Measurements from ENCODE around the gene WNT10A. TPM values are rescaled to one million over a fixed set of nuclear protein-coding genes. Genes with fewer than 3 reads are reported as not detected.

WNT10A gene
- polyA plus RNA-seq, 3 donors, result 0.67 to 1.8 (median 0.75) TPM

DNA sequence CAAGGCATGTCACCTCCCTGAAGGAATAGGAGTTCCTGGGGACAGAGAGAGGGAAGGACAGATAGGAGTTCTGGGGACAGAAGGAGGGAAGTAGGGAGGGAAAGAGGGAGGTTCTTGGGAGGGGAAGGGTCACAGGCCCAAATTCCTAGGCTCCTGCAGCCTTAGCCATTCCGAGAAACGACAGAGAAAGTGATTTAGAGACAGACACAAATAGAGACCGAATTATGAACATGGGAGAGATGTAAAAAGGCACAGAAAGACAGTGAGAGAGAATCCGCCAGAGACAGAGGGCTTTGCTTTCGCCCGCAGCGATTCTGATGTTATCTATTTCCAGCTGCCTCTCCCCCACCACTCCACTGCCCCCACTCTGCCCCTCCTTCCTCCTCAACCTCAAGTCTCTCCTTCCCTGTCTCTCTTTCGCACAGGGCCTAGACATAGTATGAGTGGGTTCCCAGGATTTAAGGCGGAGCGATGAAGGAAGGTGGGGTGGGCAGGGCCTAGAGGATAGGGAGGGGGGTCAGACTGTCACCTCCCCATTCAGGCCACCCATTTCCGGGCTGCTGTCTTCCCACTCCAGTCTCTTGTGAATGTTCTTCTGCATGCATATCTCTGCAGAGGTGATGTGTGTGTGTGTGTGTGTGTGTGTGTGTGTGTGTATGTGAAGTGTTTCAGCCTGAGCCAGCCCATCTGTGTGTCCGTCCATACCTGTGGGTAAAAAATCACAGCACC, 24.3 kb upstream of the WNT10A start:
- no peak for DNase-seq (ENCODE audit: extremely low read depth in 1 of 11, low read depth in 9 of 11, low spot score in 4 of 11)

GRCh38 chr2:218856896-218857243, 23.8 kb upstream of the WNT10A start:
- DNase-seq (ENCODE audit: extremely low read depth in 1 of 11, low read depth in 9 of 11, low spot score in 4 of 11), result no peak

- DNase-seq (ENCODE audit: extremely low read depth in 1 of 11, low read depth in 9 of 11, low spot score in 4 of 11), result no peak
Measured at GRCh38 chr2:218857371-218858137, 23.1 kb upstream of the WNT10A start.

DNA sequence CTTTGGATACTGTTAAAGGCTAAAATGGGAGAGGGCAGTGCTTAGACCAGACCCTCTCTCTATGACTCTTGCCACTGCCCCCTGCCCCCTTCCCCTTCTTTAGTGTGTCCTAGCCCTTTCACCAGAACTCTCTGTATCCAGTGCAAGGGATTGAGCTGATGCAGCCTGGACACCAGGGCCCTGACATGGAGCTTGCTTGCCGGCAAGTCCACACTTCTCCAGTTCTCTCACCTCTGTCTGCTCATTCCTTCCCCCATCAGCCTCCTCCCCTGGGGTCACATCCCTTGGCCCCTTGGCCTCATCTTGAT, 22.6 kb upstream of the WNT10A start:
- DNase-seq (ENCODE audit: extremely low read depth in 1 of 11, low read depth in 9 of 11, low spot score in 4 of 11), result no peak

- DNase-seq (ENCODE audit: extremely low read depth in 1 of 11, low read depth in 9 of 11, low spot score in 4 of 11), result no peak
Measured at GRCh38 chr2:218858671-218859555, 21.7 kb upstream of the WNT10A start.

DNA sequence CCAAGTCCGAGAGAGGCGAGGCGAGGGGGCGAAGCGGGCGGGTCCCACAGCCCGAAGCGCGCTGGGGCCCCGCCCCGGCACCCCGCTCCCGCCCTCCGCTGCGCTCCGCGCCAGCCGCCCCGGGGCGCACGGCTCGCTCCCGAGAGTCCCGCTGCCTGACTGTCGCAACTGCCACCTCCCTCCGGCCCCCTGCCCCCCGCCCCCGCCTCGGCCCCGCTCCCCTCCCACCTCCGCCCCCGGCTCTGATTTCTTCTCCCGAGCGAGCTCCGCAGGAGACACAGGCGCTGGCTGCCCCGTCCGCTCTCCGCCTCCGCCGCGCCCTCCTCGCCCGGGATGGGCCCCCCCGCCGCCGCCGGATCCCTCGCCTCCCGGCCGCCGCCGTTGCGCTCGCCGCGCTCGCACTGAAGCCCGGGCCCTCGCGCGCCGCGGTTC, 21.1 kb upstream of the WNT10A start, which contains the start of gene WNT6:
Gene WNT6 (plus strand): TSS at position 250 of the 432 bp plus-strand sequence. CDS start 233 bp downstream, outside the sequence.
- DNase-seq (ENCODE audit: extremely low read depth in 1 of 11, low read depth in 9 of 11, low spot score in 4 of 11), result no peak

GRCh38 chr2:218859988-218860831, 20.4 kb upstream of the WNT10A start:
- DNase-seq (ENCODE audit: extremely low read depth in 1 of 11, low read depth in 9 of 11, low spot score in 4 of 11), result no peak

GRCh38 chr2:218860950-218861381, 19.7 kb upstream of the WNT10A start:
- peak in 9 of 11 donors; percentile 57 to 83 (median 76) for DNase-seq (ENCODE audit: extremely low read depth in 1 of 11, low read depth in 9 of 11, low spot score in 4 of 11)

DNA sequence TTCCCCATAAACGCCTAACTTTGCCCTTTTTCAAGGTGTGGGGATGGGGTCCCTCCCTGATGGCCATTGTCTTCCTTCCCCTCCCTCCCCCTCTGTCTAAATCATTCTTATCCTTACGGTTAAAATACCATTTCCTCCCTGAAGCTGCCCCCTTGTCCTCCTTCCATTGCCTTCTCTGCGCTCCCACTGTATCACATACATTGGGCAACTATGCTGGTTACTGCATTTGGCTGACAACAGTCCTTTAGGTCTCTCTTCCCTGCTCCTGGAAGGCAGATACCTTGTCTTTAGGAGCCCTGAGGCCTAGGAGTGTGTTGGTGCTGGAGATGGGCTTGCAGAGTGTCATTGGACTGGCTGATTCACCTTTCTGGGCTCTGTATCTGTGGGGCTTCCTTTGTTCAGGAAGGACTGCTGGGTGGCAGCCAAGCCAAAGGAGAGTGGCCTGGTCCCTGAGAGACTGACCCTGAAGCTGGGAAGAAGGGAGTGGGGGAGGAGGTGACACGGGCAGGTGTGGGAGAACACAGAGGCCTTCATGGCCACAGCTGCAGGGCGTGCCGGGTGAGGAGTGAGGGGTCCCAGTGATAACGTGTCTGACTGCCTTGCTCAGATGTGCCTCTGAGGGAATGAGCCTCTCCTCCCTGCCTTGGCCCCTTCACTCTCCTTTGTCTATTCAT, 18.9 kb upstream of the WNT10A start:
- DNase-seq (ENCODE audit: extremely low read depth in 1 of 11, low read depth in 9 of 11, low spot score in 4 of 11), result no peak

DNA sequence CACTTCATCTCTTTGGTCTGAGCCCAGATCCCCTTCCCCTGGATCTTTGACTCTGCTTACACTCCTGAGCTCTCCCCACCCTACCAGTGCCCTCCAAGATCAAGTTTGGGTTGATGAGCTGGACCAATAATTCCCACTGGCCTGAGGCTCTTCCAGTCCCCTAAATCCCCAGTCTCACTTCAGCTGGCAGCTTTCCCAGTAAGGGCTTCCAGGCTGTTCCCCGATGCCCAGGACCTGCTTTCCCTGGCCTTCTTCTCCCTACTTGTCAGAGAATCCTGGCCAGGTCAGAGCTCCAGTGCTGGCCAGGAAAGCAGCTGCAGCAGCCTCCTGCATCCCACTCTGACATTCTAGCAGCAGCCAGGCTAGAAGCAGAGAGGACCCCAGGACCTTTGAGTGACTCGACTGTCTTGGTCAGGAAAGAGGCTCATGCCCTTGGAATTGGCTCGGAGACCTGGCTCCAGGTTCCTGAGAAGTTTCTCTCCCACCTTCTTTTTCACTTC, 17.6 kb upstream of the WNT10A start:
- no peak for DNase-seq (ENCODE audit: extremely low read depth in 1 of 11, low read depth in 9 of 11, low spot score in 4 of 11)

DNA sequence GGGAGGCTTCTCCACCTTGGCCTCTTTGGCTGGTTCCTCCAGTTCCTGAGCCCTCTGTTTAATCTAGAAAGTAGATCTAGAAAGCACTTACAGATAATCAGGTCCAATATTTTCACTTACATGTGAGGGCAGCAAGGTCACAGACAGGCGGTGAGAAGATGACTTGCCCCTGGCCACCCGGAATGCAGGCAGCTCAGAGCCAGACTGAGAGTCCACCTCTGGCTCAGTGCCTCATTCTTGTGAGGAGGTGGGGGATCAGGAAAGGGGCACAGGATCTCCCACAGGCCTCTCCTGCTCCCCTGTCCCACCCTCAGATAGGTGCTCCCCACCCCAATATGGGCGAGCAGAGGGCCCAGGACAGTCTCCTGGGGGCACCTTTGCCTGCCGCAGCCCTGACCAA, 15.3 kb upstream of the WNT10A start:
- no peak for DNase-seq (ENCODE audit: extremely low read depth in 1 of 11, low read depth in 9 of 11, low spot score in 4 of 11)

DNA sequence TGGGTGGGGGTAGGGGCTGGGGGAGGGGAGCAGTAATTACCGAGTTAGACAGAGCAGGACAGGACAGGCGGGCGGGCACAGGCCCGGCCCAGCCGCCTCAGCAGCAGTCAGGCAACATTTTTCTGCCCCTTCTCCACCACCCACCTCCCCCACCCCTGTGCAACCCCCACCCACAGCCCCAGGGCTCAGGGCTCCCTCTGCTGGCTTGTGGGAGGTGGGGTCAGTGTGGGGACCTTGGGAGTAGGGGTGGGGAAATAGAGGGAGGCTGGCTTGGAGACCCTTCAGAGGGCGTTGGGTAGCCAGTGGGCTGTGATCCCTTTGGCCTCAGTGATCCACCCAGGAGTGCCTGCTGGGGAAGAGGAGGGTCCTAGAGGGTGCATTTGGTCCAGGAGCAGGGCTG, 14.7 kb upstream of the WNT10A start:
- no peak for DNase-seq (ENCODE audit: extremely low read depth in 1 of 11, low read depth in 9 of 11, low spot score in 4 of 11)

DNA sequence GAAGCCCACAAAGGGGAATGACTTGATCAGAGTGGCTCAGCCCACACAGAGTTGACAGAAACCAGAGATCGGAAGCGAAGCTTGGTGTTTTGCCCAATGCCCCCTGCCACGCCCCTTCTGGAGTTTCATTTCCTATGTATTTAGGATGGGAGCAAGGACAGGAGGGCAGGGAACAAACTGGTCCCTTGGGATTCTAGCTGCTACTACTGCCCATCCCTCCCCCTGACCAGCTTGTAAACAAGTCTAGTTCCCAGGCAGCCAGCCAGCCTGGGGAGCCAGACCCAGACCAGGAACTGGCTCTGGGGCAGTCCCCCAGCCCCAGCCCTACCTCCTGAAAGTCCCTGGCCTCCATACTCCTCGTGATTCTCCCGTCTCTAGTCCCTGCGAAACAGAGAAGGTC, 12.8 kb upstream of the WNT10A start:
- no peak for DNase-seq (ENCODE audit: extremely low read depth in 1 of 11, low read depth in 9 of 11, low spot score in 4 of 11)

- no peak for DNase-seq (ENCODE audit: extremely low read depth in 1 of 11, low read depth in 9 of 11, low spot score in 4 of 11)
Measured at GRCh38 chr2:218869064-218869463, 11.6 kb upstream of the WNT10A start.

GRCh38 chr2:218870984-218871344, 9.7 kb upstream of the WNT10A start:
- no peak for DNase-seq (ENCODE audit: extremely low read depth in 1 of 11, low read depth in 9 of 11, low spot score in 4 of 11)

DNA sequence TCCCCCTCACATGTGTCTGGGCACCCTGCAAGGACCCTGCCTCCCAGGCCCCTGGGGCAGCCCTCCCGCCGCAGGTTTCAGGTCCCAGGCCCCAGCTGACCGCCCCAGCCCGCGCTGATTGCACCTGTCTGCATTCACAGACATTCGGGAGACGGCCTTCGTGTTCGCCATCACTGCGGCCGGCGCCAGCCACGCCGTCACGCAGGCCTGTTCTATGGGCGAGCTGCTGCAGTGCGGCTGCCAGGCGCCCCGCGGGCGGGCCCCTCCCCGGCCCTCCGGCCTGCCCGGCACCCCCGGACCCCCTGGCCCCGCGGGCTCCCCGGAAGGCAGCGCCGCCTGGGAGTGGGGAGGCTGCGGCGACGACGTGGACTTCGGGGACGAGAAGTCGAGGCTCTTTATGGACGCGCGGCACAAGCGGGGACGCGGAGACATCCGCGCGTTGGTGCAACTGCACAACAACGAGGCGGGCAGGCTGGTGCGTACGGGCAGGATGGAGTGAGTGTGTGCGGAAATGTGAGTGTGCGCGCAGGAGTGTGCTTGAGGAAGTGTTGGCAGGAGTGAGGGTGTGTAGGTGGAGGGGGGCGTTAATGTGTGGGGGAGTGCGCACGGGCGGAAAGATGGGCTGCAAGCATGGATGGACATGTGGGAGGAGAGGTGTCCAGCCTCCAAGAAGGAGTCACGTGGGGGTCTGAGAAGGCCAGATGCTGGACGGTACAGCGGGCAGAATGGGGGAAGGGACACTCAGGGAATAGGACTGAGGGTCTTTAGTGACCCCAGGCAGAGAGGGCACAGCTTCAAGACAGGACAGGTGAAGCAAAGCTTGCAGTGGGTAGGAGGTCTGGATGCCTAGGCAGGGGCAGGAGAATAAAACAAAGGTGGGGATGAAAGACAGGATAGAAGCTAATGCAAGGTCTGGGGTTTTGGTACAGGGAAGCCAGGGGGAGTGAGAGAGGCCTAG, 9.0 kb upstream of the WNT10A start:
- no peak for DNase-seq (ENCODE audit: extremely low read depth in 1 of 11, low read depth in 9 of 11, low spot score in 4 of 11)
